Neuron (in vitro differentiated cells): ENCODE results near the gene ZFTA.
"Not testable (repeated sequence)": the region's sequence is repeated elsewhere in the genome, so short reads cannot be mapped to it uniquely, and the experiment has no call there.

ENCODE experiments used
- H2AFZ ChIP-seq: one replicate; pipeline ENCODE4 v1.6.1; 2013; ENCODE audit warnings: low read depth, mild to moderate bottlenecking, inconsistent platforms, low read length, moderate library complexity
- H3K27me3 ChIP-seq: one replicate; pipeline ENCODE4 v1.6.1; 2013; ENCODE audit warnings: low read length; ENCODE audit not compliant: insufficient read depth
- H3K36me3 ChIP-seq: one replicate; pipeline ENCODE4 v1.6.1; 2013; ENCODE audit warnings: low read length; ENCODE audit not compliant: insufficient read depth
- H3K4me1 ChIP-seq: one replicate; pipeline ENCODE4 v1.6.1; 2013; ENCODE audit warnings: low read length; ENCODE audit not compliant: insufficient read depth
- H3K4me3 ChIP-seq: 2 replicates; pipeline ENCODE4 v1.5.1; 2013; ENCODE audit warnings: mild to moderate bottlenecking, low read length, moderate library complexity
- H3K9me3 ChIP-seq: one replicate; pipeline ENCODE4 v1.6.1; 2013; ENCODE audit warnings: low read length

The ZFTA gene

DNA sequence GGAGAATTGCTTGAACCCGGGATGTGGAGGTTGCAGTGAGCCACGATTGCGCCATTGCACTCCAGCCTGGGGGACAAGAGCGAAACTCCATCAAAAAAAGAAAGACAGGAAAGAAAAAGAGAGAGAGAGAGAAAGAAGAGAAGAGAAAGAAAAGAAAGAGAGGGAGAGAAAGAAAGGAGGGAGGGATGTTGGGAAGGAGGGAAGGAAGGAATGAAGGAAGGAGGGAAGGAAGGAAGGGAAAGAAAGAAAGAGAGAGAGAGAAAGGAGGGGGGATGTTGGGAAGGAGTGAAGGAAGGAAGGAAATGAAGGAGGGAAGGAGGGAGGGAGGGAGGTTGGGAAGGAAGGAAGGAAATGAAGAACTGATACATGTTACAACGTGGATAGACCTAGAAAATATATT lies 32.3 kb upstream of the ZFTA start:
- Histone ChIP-seq H3K27me3 (no peaks in the 10 kb centered on the region), H3K9me3 (peaks cover 4% of the 10 kb centered on the region), H3K36me3 (no peaks in the 10 kb centered on the region), H2AFZ (no peak overlapping the region), H3K4me3 (no peak overlapping the region), H3K4me1 (no peaks in the 10 kb centered on the region)

GRCh38 chr11:63795066-63795465 lies 26.5 kb upstream of the ZFTA start:
- H3K4me1 ChIP-seq: no peaks in the 10 kb centered on the region
- no peak overlapping the region for H3K4me3 ChIP-seq
- peaks cover 4% of the 10 kb centered on the region for H3K9me3 ChIP-seq
- H2AFZ ChIP-seq: no peak overlapping the region
- H3K27me3 ChIP-seq: no peaks in the 10 kb centered on the region
- no peaks in the 10 kb centered on the region for H3K36me3 ChIP-seq

- H3K36me3 ChIP-seq: no peaks in the 10 kb centered on the region
- H3K27me3 ChIP-seq: no peaks in the 10 kb centered on the region
- no peak overlapping the region for H2AFZ ChIP-seq
- no peaks in the 10 kb centered on the region for H3K4me1 ChIP-seq
- peaks cover 4% of the 10 kb centered on the region for H3K9me3 ChIP-seq
- H3K4me3 ChIP-seq: no peak overlapping the region
These were observed 24.6 kb upstream of the ZFTA start for GRCh38 chr11:63793161-63793560.

DNA sequence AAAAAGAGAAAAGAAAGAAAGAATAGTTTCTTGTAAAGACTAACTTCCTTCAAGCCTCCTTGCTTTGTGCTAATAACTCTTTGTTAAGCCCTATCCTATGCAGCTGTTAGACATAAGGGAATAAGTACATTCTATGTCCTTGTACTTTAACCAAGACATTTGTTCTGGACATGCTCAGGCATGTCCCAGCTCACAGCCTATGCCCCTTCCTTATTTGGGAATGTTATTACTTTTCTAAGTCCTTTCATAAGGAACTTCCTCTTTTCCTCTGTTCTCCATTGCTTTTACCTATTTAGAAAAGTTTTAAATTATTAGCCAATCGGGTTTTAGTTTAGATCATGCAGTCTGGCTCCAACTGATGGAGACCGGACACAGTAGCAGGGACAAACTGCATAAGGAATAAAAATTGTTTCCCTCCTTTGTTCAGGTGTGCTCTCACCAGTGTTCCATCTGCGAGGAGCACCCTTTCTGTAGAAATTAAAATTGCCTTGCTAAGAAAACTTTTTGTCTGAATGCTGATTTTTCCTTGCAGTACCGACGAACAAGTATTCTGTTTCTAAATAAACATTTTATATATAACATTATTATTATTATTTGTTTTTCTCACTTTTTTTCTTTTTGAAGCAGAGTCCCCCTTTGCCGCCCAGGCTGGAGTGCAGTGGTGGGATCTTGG lies 23.1 kb upstream of the ZFTA start:
- no peaks in the 10 kb centered on the region for H3K4me1 ChIP-seq
- no peak overlapping the region for H2AFZ ChIP-seq
- no peaks in the 10 kb centered on the region for H3K27me3 ChIP-seq
- no peak overlapping the region for H3K4me3 ChIP-seq
- H3K36me3 ChIP-seq: no peaks in the 10 kb centered on the region
- H3K9me3 ChIP-seq: peaks cover 2% of the 10 kb centered on the region

- Histone ChIP-seq H3K4me1 (no peaks in the 10 kb centered on the region), H3K27me3 (no peaks in the 10 kb centered on the region), H3K36me3 (no peaks in the 10 kb centered on the region), H3K9me3 (no peaks in the 10 kb centered on the region), H2AFZ (no peak overlapping the region), H3K4me3 (no peak overlapping the region)
These were observed 17.2 kb upstream of the ZFTA start for GRCh38 chr11:63785823-63786222.

GRCh38 chr11:63783925-63784592 lies 15.5 kb upstream of the ZFTA start:
- peaks cover 3% of the 10 kb centered on the region for H3K4me1 ChIP-seq
- no peak overlapping the region for H3K4me3 ChIP-seq
- H3K9me3 ChIP-seq: no peaks in the 10 kb centered on the region
- H3K36me3 ChIP-seq: no peaks in the 10 kb centered on the region
- H3K27me3 ChIP-seq: no peaks in the 10 kb centered on the region
- no peak overlapping the region for H2AFZ ChIP-seq

- H3K9me3 ChIP-seq: no peaks in the 10 kb centered on the region
- no peaks in the 10 kb centered on the region for H3K27me3 ChIP-seq
- H2AFZ ChIP-seq: no peak overlapping the region
- H3K4me3 ChIP-seq: no peak overlapping the region
- no peaks in the 10 kb centered on the region for H3K36me3 ChIP-seq
- H3K4me1 ChIP-seq: peaks cover 10% of the 10 kb centered on the region
These were observed 14.2 kb upstream of the ZFTA start for GRCh38 chr11:63782749-63783148.

DNA sequence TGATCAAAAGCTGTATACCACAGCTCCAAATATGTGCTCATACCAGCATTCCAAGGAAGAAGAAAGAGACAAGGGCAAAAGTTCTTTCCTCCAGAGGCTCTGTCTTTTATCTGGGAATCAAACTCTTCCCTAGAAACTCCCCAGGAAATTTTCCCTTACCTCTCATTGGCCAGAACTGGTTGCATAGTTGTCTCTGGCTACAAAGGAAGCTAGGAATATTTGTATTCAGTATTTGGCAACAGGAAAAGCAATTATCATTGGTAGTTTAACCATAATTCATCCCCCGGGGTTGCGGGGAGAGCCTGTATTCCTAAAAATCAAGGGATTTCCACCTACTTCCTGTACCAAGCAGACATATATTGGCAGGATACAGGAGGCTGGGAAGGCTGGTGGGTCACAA lies 10.5 kb upstream of the ZFTA start:
- H3K36me3 ChIP-seq: no peaks in the 10 kb centered on the region
- H2AFZ ChIP-seq: no peak overlapping the region
- H3K27me3 ChIP-seq: no peaks in the 10 kb centered on the region
- H3K9me3 ChIP-seq: no peaks in the 10 kb centered on the region
- H3K4me3 ChIP-seq: no peak overlapping the region
- peaks cover 10% of the 10 kb centered on the region for H3K4me1 ChIP-seq

GRCh38 chr11:63775191-63775590 lies 6.6 kb upstream of the ZFTA start:
- no peak overlapping the region for H3K4me3 ChIP-seq
- H3K4me1 ChIP-seq: peaks cover 17% of the 10 kb centered on the region
- H2AFZ ChIP-seq: no peak overlapping the region
- no peaks in the 10 kb centered on the region for H3K9me3 ChIP-seq
- no peaks in the 10 kb centered on the region for H3K27me3 ChIP-seq
- no peaks in the 10 kb centered on the region for H3K36me3 ChIP-seq

DNA sequence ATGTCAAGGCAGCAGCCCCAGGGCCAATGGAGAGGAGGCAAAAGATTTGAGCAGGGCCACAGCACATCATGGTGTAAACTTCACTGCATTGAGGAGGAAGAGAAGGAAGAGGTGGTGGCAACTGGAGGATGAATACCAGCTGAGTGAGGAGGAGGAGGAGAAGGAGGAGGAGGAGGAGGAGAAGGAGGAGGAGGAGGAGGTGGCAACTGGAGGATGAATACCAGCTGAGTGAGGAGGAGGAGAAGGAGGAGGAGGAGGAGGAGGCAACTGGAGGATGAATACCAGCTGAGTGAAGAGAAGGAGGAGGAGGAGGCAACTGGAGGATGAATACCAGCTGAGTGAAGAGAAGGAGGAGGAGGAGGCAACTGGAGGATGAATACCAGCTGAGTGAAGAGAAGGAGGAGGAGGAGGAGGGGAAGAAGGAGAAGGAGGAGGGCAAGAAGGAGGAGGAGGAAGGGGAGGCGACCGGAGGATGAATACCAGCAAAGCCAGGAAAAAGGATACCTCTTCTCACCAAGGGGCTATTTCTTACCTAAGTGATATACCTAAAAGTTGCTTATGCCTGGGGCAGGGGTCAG lies 3.3 kb upstream of the ZFTA start:
- not testable (repeated sequence) for H3K27me3 ChIP-seq, H2AFZ ChIP-seq

DNA sequence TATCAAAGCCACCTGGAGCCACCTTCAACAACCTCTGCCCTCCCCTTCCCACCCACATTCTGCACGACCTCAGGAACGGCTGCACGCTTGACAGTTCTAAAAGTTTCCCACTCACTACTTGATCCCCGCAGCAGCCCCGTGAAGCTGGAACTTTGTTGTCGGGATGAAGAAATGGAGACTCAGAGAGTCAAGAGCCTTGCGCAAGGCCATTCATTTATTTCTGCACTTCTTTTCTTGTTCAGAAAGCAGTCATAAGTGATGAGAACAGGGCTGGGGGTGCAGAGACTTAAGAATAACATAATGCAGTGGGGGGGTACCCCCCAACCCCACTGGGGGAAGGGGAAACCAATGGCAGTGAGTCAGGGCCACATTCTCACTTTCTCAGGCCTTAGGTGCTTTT lies 2.2 kb upstream of the ZFTA start:
- no peak overlapping the region for H3K4me3 ChIP-seq
- H3K9me3 ChIP-seq: no peaks in the 10 kb centered on the region
- H3K36me3 ChIP-seq: peaks cover 3% of the 10 kb centered on the region
- H2AFZ ChIP-seq: no peak overlapping the region
- H3K4me1 ChIP-seq: peaks cover 28% of the 10 kb centered on the region
- no peaks in the 10 kb centered on the region for H3K27me3 ChIP-seq

More for the DNA sequence above, 3.3 kb upstream of the ZFTA start:
- not testable (repeated sequence) for H3K9me3 ChIP-seq, H3K36me3 ChIP-seq, H3K4me3 ChIP-seq
- peaks cover 19% of the 10 kb centered on the region for H3K4me1 ChIP-seq

DNA sequence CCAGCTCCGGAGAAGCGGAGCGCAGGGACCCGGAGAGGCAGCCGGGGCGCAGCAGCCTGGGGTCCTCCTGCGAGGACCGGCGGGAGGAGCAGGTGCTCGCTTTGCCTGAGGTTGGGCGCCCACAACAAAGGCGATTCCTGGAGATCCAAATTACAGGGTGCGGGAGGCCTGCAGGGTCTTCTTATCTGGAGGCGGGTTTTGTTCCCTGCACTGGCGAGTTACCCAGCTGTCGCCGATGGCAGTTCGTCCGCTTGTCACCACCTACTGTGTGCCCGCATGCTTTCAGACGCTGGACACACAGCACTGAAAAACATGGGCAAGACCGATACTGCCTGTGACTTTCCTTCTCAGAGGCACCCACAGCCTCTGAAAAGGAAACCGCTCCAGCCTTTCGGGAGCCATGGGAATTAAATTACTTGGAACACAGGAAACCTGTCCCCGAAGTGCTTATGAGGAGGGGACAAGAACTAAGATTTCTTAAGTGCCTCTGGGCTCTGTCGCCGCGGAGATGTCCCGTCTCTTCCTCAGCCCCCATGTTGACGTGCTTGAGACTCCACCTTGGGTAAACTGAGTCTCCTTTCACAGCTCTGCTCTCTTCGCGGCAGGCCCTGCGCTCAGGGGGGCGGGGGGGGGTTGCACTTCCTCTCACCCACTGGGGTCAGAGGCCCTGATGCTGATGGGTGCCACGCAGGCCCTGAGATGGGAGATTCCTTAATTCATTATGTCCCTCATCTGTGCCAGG lies 1.3 kb upstream of the ZFTA start:
- Histone ChIP-seq H3K27me3 (no peaks in the 10 kb centered on the region), H3K4me3 (peak overlapping the region; percentile 97), H2AFZ (peak overlapping the region; percentile 55), H3K9me3 (no peaks in the 10 kb centered on the region), H3K36me3 (peaks cover 10% of the 10 kb centered on the region), H3K4me1 (peaks cover 28% of the 10 kb centered on the region)

DNA sequence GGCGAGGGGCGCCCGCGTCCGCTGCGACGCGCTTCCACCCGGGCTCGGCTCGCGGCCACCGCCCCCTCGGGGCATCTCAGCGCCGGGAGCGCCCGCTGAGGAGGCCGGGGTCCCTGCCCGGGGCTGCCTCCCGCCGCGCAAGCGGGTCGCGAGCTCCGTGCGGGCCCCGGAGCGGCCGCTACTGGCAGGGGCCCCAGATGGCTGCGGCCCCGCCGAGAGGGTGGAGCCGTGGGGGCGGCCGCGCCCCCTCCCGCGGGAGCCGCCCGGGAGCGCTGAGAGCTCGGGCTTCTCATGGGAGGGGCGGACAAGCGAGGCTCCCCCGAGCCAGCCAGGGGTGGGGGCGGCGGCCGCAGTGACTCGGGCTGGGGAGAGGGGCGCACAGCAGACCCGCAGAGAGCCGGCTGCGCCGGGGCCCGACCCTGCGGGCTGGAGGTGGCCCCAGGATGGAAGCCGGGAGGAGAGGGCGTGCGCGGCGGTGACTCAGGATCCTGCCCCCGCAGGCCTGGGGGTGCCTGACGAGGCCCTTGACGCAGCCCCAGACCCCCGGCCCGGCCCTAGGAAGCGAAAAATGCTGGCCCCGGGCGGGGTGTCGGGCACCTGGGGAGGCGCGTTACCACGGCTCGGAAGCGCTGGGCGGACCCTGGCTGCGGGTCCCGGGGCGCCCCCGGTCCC lies 603 bp upstream of the ZFTA start:
- peaks cover 28% of the 10 kb centered on the region for H3K4me1 ChIP-seq
- H3K36me3 ChIP-seq: peaks cover 17% of the 10 kb centered on the region
- H3K9me3 ChIP-seq: no peaks in the 10 kb centered on the region
- peak overlapping the region; percentile 97 for H3K4me3 ChIP-seq
- H2AFZ ChIP-seq: peak overlapping the region; percentile 55
- H3K27me3 ChIP-seq: no peaks in the 10 kb centered on the region
